Lower lobe of right lung (tissue), 2 donors: ENCODE data around the gene GPC6. TPM values are rescaled to one million over a fixed set of nuclear protein-coding genes. Genes with fewer than 3 reads are reported as not detected.

ENCODE experiments used
- ATAC-seq, 2 donors: fragments of 200-7000 bp; cut with Tn5 transposase; one replicate each; pipeline ENCODE4 v1.9.1; 2020 to 2022; ENCODE audit warnings: mild to moderate bottlenecking in 2 of 2, moderate library complexity in 2 of 2
- DNase-seq: peaks from one replicate; pipeline ENCODE4 v3.0.0-alpha.2; 2020
- H3K27ac ChIP-seq: fragments of 200-600 bp; one replicate; pipeline ENCODE4 v1.8.0; 2022
- H3K27me3 ChIP-seq: fragments of 200-600 bp; one replicate; pipeline ENCODE4 v1.8.0; 2022; ENCODE audit warnings: low read depth
- H3K36me3 ChIP-seq: fragments of 200-600 bp; one replicate; pipeline ENCODE4 v1.8.0; 2022; ENCODE audit warnings: mild to moderate bottlenecking
- H3K4me1 ChIP-seq: fragments of 200-600 bp; one replicate; pipeline ENCODE4 v1.8.0; 2022
- H3K4me3 ChIP-seq: fragments of 200-600 bp; one replicate; pipeline ENCODE4 v1.8.0; 2022; ENCODE audit warnings: mild to moderate bottlenecking
- H3K9me3 ChIP-seq: fragments of 200-600 bp; one replicate; pipeline ENCODE4 v1.8.0; 2022
- intact Hi-C: fragments of 100-400 bp; cut with DNase I; formaldehyde crosslinking; loops from one replicate; pipeline ENCODE4 v1.11.0; 2022
- total RNA-seq: library from RNA; stranded (reverse); fragmentation: NEBNext Ultra II Directional; extraction: Animal tissue kit (Norgen Biotek cat#: 25700); gene quantifications from one replicate; pipeline ENCODE4 v1.2.1, GENCODE V29; 2021
- TF ChIP-seq, protein P1 (sequence below): fragments of 200-600 bp; IDR thresholded peaks from one replicate; pipeline ENCODE4 v1.8.0; 2022; ENCODE audit warnings: antibody characterized with exemption, mild to moderate bottlenecking
- donor health status: DM: no; HTN: yes; CAD: no; lungs with severe emphysema.

The GPC6 gene
- total RNA-seq, 1 donor from 2014 or later = 5.5 TPM

DNA sequence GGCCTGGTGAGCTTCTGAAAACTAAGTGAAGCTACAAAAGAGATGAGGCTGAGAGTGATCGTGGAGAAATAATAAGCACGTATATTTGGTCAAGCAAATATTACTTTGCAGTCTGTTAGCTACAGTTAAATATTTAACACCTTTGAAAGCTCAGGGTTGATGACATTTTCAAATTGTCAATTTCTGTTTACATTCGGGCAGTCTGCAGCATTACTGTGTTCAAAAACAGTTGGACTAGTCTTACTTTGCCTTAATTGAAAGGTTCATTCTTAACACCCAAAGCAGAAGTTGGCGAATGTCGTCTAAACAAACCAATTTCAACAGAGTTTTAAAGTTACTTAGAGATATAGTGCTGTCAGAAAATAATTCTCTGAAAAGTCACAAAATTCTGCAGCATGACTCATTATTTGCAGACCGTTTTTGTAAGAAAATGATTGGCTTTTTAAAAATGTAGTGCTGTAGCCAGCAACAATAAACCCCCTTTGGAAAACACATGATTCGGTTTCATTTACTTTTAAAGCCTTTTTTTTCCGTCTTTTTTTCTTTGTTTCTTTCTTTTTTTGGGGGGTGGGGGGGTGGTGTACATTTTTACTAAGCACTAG, 549.0 kb downstream of the GPC6 start:
- no peaks in the 10 kb centered on the region for H3K9me3 ChIP-seq
- no peaks in the 10 kb centered on the region for H3K4me1 ChIP-seq
- no peaks in the 10 kb centered on the region for H3K27me3 ChIP-seq
- no peak for ATAC-seq
- TF ChIP-seq, protein P1, sequence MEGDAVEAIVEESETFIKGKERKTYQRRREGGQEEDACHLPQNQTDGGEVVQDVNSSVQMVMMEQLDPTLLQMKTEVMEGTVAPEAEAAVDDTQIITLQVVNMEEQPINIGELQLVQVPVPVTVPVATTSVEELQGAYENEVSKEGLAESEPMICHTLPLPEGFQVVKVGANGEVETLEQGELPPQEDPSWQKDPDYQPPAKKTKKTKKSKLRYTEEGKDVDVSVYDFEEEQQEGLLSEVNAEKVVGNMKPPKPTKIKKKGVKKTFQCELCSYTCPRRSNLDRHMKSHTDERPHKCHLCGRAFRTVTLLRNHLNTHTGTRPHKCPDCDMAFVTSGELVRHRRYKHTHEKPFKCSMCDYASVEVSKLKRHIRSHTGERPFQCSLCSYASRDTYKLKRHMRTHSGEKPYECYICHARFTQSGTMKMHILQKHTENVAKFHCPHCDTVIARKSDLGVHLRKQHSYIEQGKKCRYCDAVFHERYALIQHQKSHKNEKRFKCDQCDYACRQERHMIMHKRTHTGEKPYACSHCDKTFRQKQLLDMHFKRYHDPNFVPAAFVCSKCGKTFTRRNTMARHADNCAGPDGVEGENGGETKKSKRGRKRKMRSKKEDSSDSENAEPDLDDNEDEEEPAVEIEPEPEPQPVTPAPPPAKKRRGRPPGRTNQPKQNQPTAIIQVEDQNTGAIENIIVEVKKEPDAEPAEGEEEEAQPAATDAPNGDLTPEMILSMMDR = no peak
- DNase-seq = no peak
- no peaks in the 10 kb centered on the region for H3K36me3 ChIP-seq
- intact Hi-C loops = no loop called here
- no peak overlapping the region for H3K27ac ChIP-seq
- no peak overlapping the region for H3K4me3 ChIP-seq

DNA sequence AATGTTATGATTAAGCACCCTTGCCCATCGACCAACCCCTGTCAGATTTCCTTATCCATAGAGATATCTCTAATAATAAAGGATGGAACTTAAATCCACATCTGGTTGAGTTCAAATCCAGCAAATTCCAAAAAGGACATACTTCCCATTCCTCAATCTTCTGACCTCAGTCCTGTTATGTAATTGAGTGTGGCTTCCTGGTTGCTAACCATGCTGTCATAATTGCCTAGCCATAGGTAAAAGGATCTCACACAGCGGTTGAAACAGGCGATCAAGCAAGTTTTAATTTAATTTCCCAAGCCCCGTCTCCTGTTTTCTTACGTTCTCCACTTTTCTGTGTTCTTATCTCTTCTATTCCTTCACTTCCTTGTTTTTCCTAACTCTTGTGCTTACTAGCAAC, 550.3 kb downstream of the GPC6 start:
- intact Hi-C loops = no loop called here
- no peak for ATAC-seq
- Histone ChIP-seq H3K9me3 (no peaks in the 10 kb centered on the region), H3K36me3 (no peaks in the 10 kb centered on the region), H3K27ac (no peak overlapping the region), H3K4me3 (no peak overlapping the region), H3K27me3 (no peaks in the 10 kb centered on the region), H3K4me1 (no peaks in the 10 kb centered on the region)
- TF ChIP-seq, protein P1 = no peak
- no peak for DNase-seq

DNA sequence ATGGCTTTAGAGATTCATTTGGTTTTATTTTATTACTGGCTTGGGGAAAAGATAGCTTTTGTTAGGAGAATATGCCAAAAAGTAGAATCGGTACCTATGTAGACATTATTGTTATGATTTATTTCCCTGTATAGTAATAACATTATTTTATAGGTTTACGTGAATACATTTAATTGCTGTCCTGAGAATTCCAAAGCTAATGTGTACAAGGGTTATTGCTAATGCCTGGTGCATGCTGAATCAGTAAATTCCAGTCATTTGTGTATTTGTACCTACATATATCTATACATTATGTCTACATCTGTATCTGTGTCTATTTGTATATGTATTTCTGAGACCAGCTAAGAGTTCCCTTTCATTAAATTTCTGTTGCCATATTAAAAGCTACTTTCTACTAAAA, 550.9 kb downstream of the GPC6 start:
- no peaks in the 10 kb centered on the region for H3K27me3 ChIP-seq
- no peak overlapping the region for H3K27ac ChIP-seq
- no peaks in the 10 kb centered on the region for H3K9me3 ChIP-seq
- no peaks in the 10 kb centered on the region for H3K4me1 ChIP-seq
- DNase-seq = no peak
- TF ChIP-seq, protein P1 = no peak
- intact Hi-C loops = no loop called here
- no peaks in the 10 kb centered on the region for H3K36me3 ChIP-seq
- no peak overlapping the region for H3K4me3 ChIP-seq
- ATAC-seq = no peak

DNA sequence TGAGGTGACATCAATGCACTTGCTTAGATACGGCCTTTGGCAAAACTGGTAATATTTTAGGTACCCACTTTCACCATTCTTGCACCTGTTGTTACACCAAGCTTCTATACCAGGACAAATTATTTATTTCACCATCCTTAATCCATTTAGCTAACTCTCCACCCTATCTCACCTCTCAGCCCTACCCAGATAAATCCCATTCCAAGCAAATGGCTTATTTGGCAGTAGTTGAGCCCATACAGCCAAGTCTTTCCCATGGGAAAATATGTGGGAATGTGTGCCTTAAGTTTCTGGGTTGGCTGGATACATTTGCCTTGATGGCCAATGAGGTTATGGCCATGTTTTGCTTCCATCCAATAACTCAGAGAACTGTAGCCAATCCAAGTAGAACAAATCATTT, 551.9 kb downstream of the GPC6 start:
- H3K27ac ChIP-seq = no peak overlapping the region
- no peaks in the 10 kb centered on the region for H3K4me1 ChIP-seq
- TF ChIP-seq, protein P1 = no peak
- no peaks in the 10 kb centered on the region for H3K36me3 ChIP-seq
- H3K4me3 ChIP-seq = no peak overlapping the region
- DNase-seq (no peak), ATAC-seq (no peak)
- no peaks in the 10 kb centered on the region for H3K27me3 ChIP-seq
- H3K9me3 ChIP-seq = no peaks in the 10 kb centered on the region
- intact Hi-C loops = no loop called here

DNA sequence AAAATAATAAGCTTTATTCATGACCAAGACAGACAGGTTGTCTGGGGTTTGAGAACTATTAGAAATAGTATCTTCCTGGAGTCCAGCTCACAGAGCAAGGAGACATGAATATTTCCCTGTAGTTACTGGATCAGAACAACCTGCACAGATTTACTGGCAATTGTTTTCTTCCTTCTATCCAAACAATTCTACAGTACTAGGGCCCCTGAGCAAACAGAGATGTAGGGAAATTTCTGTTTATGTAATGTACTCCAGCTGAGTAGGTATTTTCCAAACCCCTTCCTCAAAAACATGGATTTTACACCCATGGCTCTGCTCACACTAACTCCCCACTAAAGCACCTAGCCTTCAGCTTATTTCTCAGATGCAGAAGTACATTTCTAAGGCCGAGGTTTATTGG, 557.6 kb downstream of the GPC6 start:
- no peak for DNase-seq
- no peak for ATAC-seq
- Histone ChIP-seq H3K36me3 (no peaks in the 10 kb centered on the region), H3K4me3 (no peak overlapping the region), H3K27ac (no peak overlapping the region), H3K27me3 (no peaks in the 10 kb centered on the region), H3K9me3 (no peaks in the 10 kb centered on the region), H3K4me1 (no peaks in the 10 kb centered on the region)
- TF ChIP-seq, protein P1 = no peak
- intact Hi-C loops = no loop called here
